ENCODE results near the gene RNPEPL1.
"Not testable (repeated sequence)": the region's sequence is repeated elsewhere in the genome, so short reads cannot be mapped to it uniquely, and the experiment has no call there.

The RNPEPL1 gene, protein sequence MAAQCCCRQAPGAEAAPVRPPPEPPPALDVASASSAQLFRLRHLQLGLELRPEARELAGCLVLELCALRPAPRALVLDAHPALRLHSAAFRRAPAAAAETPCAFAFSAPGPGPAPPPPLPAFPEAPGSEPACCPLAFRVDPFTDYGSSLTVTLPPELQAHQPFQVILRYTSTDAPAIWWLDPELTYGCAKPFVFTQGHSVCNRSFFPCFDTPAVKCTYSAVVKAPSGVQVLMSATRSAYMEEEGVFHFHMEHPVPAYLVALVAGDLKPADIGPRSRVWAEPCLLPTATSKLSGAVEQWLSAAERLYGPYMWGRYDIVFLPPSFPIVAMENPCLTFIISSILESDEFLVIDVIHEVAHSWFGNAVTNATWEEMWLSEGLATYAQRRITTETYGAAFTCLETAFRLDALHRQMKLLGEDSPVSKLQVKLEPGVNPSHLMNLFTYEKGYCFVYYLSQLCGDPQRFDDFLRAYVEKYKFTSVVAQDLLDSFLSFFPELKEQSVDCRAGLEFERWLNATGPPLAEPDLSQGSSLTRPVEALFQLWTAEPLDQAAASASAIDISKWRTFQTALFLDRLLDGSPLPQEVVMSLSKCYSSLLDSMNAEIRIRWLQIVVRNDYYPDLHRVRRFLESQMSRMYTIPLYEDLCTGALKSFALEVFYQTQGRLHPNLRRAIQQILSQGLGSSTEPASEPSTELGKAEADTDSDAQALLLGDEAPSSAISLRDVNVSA

DNA sequence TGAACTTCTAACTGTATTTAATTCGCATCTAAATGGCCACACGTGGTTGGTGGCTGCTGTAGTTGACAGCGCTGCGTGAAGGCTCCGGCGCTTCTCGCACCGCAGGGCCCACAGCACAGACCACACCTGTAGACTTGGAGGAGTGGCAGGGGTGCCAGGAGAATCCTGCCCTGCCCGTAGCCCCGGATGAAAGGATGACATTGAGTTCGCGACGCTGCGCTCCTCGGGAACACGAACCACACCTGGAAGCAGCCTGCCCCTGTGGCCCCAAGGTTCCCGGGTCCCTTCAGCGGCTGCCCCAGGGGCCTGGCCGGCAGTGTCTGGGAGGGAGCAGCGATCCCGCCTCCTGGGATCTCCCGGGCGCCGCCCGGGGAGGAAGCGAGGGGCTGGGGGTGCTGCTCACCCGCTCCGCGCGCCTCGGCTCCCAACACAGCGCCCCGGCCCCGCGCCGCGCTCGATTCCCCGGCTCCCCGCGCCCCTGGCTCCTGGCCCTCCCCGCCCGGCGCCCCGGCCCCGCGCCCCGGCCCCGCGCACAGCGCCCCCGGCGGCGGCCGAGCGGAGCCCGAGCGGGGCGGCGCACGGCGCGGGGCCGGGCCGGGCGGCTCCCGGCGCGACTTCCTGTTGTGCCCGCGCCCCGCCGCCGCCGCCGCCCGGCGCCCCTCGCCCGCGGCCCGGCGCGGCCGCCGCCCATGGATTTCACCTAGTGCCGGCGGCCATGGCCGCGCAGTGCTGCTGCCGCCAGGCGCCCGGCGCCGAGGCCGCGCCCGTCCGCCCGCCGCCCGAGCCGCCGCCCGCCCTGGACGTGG is at the start of gene RNPEPL1:
TSS of gene RNPEPL1 (plus strand) at position 613 of the 806 bp plus-strand sequence. CDS start at position 716, 103 bp downstream.
- DNase-seq, result no peak

DNA sequence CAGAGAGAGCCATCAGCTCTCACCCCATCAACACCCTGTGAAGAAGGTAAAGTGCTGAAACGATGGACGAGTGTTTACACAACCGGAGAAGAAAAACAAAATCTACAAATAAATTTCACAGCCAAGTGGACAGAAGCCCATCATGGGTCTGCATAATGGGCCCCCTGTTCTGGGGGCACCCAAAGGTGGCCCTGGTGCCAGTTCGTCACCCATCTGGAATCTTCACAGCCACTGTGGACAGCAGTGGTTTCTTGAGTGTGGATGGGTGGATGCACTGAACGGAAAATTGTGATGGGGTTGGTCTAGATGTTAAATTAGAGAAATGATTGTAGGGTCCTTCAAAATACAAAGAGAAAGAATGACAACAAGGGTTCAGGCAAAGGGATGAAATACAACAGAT is 49.3 kb upstream of the RNPEPL1 start:
- DNase-seq, result no peak

DNA sequence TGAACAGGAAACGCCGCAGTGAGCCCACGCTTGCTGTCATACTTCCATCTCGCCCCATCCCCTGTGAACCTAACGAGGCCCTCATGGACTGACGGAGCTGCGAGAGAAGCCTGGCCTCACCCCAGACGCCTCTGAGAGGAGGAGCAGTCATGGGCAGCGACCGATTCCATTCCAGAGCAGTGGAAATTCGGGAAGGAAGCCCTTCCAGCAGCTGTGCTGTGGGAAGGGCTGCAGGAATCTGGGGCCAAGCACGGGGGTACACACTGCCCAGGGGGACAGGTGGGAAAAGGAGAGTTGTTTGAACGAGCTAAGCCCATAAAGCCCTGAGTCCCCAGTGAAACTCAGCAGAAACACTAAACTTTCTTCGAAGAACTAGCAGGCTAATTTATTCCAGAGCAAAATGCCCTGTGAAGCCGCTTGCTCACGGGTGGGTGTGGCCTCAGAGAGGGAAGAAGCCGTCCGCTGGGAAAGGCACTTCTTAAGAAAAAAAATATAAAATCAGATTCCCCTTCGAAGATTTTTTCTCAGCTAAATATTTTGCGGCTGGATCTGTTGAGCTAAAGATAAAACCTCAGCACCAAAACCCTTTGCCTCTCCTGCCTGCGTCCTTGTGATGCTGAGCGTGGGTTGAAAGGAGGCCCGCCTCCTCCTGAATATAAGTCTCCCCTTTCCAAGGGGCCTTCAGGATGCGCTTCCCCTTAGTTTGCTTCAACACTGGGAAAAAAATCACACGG is 48.7 kb upstream of the RNPEPL1 start:
- DNase-seq, result no peak

DNA sequence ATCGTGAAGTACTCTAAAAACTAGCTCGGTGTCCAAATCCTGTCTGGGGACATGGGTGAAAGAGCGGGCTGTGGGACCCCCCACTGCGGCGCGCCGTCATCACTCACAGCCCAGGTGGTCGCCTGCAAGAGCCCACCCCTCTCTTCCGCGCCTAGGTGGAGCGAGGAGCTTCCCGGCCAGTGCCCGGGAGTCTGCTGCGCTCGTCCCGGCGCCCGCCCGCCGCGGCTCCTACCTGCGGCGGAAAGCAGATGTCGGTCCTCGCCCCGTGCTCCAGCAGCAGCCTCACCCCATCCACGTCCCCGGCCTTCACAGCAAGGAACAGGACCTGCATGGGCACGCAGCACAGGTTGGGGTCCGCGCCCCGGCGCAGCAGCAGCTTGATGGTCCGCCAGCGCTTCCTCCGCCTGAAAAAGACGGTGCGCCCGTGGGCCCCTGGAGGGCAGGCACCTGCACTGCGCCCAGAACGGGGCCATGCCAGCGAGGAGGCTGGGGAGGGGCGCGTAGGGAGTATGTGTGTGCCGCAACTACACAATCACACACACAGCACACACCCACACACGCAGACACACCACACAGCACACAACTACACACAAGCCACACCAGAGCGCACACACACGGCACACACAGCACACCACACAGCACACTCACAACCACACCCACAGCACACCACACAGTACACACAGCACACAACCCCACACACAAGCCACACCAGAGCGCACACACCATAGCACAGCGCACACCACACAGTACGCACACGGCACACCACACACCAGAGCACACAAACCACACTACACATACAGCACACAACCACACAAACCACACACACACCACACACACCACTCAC is 47.9 kb upstream of the RNPEPL1 start:
- no peak for DNase-seq

DNA sequence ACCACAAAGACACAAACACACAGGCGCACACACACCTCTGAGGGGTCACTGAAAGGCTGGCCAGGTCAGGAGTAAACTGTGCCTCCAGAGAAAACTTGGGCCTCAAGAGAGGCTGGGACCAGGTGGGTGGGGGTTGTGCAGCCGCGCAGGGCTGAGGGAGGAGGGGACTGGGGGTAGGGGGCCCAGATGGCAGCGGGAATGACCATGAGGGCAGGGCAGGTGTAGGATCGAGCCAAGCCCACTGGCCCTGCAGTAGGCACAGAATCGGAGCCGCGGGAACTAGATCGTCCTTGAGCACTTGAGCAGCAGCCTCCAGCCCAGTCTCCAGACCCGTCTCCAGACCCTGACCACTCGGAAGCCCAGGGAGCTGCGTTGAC is 47.3 kb upstream of the RNPEPL1 start:
- no peak for DNase-seq

DNA sequence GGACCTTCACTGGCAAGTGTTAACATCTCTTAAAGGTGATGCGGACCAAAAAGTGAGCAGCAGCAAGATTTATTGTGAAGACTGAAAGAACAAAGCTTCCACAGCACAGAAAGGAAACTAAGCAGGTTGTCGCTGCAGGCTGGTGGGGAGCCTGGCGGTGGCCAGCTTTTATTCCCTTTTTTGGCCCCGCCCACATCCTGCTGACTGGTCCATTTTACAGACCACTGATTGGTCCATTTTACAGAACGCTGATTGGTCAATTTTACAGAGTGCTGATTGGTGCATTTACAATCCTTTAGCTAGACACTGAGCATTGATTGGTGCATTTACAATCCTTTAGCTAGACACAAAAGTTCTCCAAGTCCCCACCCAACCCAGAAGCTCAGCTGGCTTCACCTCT is 46.4 kb upstream of the RNPEPL1 start:
- DNase-seq, result not testable (repeated sequence)

DNA sequence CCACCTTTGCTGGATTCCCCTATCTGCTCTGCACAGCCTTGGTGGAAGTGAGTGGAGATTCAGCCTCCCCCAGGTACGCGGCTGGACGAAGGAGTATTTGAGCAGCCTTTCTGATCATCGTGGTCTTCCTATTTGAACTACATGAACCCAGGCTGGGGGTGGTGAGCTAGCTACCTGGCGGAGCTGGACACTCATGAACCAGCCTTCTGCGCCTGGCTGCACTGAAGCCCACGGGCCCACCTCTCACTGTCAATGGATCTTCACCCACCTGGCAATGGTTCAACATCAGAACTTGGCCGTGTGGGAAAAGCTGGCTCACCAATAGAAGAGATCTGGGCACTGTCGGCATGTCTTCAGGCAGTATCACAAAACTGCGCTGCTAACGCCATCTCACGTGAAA is 45.9 kb upstream of the RNPEPL1 start:
- DNase-seq, result no peak

DNA sequence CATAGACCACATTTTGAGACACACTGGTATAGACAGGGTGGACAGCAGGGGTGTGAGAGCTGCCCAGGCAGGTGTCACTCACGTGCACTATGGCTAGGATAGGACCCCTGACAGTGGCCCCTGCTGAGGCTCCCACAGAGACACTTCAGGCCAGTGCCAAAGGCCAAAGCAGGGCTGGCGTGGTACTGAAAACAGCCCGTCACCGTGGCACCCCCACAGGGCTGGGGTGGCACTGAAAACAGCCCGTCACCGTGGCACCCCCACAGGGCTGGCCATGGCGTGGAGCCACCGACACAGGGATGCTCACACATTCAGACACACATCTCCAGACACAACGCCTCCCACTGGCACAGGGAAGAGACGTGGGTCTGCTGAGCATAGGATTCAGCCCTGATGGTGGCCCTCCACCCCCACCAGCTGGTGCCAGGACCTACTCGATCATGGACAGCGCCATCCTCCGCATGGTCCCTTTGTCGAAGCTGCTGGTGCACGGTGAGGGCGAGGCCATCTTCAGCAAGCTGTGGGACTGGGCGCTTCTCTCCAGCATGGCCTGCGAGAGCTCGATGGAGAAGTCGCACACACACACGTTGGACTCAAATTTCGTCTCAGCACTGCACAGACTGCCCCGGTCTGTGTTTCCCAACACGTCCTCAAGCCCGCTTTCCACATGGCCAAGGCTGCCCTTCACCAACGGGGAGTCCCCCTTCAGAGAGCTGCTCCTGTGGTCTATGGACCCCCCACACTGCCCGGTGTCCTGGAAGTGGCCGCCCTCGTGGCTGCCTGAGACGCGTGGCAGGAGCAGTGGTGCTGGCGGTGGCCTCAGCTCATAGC is 44.6 kb upstream of the RNPEPL1 start:
- DNase-seq, result no peak

DNA sequence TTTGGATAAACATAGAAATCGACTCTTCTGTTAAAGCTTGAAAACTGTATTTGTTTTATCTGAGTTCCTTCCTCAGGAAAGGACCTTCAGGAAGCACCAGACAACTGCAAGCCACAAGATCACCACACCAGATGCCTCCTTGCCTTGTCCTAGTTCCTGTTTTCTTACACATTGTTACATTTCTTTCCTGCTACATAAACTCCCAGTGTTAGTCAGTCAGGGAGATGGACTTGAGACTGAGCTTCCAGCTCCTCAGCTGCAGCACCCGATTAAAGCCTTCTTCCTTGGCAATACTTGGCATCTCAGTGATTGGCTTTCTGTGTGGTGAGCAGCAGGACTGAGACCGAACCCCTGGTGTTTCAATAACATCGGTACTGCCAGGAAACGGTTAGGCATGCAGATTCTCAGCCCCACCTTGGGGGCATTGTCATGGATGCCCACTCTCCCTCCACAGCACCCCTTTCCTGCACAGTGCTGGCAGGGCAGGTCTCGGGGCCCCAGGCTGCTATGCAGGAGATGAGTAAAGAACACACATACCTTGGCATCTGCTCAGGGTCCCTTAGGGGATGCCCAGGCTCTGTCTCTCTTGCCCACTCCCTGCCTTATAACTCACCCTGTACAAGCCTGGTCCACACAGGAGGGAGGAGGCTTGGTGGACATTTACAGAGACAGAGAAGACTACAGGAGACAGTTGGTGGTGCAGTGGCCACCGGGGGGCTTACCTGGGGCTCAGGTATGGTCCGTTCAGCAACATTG is 43.1 kb upstream of the RNPEPL1 start:
- DNase-seq, result no peak

DNA sequence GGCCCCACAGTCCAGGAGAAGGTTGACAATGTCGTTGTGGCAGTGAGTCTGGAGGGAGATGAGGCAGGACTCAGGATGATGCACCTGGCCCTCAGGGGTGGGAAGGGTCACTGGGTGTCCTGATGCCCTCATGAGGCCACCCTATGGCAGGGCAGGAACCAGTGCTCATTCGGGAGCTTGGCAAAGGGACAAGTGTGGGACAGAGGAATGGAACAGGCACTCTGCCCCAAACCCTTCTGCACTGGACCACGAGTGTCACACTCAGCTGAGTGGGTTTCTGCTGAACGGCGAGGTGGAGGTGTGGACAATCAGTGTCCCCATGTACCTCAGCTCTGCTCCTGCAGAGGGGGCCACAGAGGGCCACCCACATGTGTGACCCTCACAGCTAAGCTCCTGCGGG is 42.5 kb upstream of the RNPEPL1 start:
- DNase-seq, result no peak

DNA sequence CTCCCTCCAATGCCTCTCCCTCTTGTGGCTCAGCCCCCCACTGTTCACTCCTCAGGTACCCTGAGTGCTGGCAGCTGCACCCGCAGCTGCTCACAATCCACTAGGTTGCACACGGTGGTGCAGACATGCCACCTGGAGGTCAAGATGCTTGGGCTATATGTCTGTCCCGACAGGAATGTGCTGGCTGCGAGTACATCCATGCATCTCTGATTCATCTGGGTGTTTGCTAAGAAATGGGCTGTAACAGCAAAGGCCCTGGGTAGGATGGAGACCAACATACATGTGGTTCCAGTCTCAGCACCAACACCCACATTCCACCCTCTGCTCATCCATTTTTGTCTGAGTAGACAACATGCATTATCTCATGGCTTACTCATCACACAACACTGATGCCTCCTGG is 41.8 kb upstream of the RNPEPL1 start:
- DNase-seq, result no peak

DNA sequence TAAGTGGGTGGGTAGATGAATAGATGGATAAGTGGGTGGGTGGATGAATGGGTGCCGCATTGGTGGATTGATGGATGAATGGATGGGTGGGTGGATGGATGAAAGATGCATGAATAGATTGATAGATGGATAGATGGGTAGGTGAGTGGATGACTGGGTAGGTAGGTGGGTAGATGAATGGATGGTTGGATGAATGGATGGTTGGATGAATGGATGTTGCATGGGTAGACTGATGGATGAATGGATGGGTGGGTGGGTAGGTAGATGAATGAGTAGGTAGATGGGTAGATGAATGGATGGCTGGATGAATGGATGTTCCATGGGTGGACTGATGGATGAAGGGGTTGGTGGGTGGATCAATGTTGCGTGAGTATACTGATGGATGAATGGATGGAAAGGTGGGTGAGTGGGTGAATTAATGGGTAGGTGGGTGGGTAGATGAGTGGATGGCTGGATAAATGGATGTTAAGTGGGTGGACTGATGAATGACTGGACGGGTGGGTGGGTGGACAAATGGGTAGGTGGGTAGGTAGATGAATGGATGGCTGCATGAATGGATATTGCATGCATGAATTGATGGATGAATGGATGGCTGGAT is 41.0 kb upstream of the RNPEPL1 start:
- no peak for DNase-seq

DNA sequence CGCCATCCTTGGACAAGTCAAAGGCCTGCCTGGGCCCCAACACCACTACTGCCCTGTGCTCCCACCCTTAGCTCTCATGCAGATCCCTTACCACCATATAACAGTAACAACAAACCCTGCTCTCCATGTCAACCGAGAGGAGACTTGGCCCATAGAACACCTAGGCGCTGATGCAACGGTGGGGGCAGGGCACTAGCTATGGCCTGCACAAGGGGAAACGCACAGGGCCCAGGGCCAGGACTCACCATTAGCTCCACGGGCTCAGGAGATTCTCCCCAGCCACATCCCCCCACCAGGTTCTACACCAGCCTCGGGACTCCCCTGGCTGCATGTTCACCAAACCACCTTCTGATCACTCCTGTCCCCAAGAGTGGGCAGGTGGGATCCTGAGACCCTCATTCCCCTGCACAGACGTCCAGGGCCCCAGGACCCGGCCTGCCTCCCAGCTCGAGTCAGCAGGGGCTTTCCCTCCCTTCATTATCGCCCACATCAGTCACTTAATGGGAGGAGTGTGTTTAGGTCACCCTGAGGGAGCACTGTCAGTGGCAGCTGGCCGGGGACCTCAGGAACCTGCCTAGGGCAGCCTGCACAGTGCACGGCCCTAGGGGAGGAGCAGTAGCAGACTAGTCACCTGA is 39.8 kb upstream of the RNPEPL1 start:
- no peak for DNase-seq

DNA sequence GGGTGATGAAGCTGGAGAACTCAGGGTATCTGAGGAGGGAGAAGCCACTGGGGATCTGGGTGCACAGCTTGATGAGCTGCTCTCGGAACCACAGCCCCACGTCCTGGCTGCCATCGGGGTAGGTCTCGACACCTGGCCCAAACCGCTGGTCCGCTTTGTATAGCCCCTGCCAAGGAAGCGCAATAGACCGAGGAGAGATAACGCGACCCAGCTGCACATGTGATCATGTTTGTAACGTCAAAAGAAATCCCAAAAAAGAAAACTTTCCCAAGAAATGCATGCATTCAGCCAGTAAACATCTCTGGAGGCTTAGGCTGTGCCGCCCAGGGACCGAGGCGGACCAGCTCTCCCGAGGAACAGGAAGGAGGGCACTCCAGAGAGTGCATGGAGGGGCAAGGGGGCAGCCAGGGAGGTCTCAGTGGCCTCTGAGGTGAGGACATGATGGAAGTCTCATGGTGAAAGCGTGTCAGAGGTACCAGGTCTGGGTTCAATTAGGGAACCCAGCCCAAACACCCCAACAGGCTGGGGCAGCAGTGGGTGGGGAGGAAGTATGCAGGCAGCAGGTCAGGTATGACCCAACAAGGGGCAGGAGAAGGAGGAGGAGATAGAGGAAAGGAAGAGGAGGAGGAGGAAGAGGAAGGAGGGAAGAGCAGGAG is 38.8 kb upstream of the RNPEPL1 start:
- DNase-seq, result no peak

DNA sequence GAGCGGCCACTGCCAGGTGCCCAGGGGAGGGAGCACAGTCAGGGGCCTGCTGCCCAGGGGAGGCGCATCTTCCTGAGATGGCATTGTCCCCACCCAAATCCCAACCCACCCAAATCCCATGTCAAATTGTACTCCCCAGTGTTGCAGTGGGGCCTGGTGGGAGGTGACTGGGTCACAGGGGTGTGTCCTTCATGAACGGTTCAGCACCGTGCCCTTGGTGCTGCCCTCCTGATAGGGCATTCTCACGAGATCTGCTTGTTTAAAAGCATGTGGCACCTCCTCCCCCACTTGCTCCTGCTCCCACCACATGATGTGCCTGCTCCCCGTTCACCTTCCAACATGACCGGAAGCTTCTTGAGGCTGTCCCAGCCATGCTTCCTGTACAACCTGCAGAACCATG is 38.1 kb upstream of the RNPEPL1 start:
- no peak for DNase-seq

DNA sequence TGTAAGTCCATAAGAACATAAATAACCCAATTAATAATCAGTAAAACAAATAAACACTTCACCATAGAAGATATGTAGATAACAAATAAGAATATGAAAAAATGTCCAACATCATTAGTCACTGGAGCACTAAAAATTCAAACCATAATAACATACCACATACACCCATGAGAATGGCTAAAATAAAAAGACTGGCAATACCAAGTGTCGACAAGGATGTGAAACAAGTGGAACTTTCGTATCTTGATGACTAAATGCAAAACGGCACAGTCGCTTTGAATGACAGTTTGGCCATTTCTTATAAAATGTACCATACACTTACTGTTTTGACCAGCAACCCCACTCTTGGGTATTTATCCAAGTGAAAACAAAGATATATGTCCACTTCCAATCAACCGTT is 37.2 kb upstream of the RNPEPL1 start:
- DNase-seq, result no peak

DNA sequence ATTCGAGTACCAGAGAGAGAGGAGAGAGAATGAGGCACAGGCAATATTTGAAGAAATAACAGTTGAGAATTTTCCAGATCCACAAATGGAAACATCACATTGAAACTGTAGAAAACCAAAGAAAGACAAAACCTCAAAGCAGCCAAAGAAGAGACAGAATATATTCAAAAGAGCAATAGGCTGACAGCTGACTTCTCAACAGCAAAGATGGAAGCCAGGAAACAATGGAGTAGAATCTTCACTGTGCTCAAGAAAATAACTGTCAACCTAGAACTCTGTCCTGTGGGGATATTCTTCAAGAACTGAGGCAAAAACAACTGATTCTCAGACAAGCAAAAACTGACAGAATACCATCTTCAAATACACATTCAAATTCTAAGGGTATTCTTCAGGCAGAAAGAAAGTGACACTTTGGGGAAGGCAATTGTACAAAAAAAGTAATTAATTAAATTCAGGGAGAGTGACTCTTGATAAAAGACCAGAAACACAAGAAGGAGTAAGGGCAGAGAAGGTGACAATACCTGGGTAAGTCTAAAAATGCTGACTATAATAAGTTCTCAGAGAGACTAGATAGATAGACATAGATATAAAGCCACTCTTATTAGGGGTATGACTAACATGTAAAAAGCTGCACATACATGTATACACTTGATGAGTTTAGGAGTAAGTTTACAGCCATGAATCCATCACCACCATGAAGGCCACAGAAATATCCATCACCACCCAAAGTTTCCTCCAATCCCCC is 36.1 kb upstream of the RNPEPL1 start:
- DNase-seq, result no peak
